ENCODE measurements around the gene PRCC.
A peak's percentile ranks its signal among the peaks of the same experiment; 100 is the strongest.

Gene PRCC, protein sequence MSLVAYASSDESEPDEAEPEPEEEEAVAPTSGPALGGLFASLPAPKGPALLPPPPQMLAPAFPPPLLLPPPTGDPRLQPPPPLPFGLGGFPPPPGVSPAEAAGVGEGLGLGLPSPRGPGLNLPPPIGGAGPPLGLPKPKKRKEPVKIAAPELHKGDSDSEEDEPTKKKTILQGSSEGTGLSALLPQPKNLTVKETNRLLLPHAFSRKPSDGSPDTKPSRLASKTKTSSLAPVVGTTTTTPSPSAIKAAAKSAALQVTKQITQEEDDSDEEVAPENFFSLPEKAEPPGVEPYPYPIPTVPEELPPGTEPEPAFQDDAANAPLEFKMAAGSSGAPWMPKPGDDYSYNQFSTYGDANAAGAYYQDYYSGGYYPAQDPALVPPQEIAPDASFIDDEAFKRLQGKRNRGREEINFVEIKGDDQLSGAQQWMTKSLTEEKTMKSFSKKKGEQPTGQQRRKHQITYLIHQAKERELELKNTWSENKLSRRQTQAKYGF

DNA sequence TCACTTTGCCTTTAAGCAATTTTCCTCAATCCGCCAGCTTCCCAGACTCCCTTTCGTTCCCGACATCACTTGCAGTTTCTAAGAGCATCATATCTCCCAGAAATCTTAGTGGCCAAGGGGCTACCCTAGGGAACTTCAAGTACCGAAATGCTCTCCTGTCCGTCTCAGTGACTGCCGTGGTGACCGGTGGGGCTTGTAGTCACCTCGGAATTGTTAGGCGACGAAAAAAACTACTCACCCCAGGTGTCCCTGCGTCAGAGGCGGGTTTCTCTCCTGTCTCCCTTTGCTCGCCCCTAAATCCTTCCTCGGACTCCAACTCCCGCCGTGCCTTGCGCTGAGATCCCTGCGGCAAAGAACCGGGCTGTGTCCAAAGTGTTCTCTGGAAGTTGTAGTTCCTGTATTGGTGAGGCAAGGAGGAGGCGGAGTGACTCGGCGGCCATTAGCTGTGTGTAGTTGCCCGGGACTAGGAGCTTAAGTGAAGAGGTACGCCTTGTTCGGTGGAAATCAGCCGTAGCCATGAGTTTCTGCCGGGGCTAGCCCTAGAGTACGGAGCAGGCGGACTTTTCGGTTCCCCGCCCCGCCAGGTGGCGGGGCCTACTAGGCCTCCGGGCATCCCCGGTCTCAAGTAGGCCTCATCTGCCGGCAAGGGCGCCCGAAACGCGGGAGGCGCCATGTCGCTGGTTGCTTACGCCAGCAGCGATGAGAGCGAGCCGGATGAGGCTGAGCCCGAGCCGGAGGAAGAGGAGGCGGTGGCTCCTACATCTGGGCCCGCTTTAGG lies at the start of gene PRCC:
Gene PRCC (plus strand): TSS at position 435 of the 778 bp plus-strand sequence. CDS start 237 bp downstream, at position 672.
- peak; percentile 93 for DNase-seq (ENCODE audit: low read depth, low spot score)

DNA sequence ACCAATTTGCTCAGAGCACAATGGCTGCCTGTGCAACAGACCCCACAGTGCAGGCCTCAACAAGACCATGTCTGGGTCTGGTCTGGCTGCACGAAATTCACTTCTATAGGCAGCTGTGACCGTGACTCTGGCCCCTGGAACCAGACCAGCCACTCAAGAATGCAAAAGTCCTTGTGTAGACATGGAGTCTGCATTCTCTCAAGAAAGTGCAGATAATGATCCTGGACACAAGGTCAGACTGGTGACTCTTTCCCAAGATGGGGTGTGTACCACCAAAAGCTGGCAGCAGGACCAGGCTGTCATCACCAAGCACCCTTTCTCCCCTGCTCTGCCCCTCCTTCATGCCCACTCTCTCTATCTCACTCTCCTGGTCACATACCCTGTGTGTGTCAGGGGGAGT lies 46.2 kb upstream of the PRCC start:
- no peak for DNase-seq (ENCODE audit: low read depth, low spot score)

DNA sequence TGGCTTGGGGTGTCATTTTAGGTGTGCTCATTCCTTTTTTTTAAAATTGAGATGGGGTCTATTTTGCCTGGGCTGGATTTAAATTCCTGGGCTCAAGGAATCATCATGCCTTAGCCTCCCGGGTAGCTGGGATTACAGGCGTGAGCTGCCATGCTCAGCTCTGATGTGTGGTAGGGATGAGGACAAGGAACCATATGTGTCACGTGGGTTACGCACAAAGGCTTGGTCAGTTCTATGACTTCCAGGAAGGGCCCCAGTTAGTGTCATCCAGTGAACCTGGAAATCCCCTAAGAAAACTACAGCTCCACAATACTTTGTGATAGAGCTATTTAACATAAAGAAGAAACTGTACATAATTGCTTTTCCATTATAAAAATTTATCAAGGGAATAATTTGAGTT lies 45.8 kb upstream of the PRCC start:
- no peak for DNase-seq (ENCODE audit: low read depth, low spot score)

DNA sequence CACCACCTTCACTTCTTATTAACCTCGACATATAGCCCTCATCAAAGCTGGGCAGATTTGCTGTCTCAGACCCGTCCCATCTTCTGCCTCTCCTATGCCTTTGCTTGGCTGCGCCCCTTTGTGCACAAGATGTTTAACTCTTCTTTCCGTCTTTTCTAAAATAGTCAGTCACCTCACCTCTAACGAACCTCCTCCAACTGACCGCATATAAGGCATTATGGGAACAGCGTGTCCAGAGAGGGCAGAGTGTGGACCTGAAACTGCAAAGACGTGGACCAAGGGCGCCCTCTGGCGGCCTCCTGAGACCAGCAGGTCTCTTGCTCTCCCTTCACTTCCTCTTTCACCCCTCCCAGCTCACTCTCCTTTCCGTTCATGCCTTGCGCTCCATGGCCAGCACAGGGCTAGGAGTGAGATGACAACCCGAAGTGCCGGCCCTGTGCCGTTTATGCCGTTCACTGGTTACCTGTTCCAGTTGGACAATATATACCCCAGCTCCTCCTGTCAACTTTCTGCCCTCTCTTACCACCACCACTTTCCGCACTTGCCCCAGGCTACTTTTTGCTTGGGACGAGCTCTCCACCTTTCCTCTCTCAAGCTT lies 41.6 kb upstream of the PRCC start:
- peak; percentile 59 for DNase-seq (ENCODE audit: low read depth, low spot score)

DNA sequence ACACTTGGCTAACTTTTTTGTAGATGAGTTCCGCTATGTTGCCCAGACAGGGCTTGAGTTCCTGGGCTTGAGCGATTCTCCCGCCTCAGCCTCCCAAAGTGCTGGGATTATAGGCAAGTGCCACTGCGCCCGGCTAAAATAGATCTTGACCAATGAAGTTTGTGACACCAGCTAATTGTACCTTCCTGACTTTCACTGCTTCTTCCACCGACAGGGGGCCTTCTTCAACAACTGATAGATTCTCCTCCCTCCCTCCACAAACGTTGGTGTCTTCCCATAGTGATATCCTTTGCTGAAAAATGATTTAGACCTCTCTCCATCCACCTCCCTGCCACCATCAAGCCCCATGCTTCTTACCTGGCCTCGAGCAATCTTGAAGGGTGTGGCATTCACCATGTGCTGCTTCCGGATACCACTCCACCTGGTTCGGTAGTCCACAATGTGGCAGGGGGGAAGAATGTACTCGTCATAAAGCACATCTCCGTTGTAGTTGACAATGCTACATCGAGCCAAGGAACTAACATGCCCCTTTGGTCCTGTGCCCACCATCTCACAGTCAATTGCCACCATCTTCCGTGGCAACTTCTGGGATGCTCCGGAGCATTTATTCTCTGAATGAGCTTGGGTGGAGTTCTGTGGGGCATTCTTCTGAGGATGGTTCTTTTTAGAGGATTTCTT lies 40.6 kb upstream of the PRCC start:
- no peak for DNase-seq (ENCODE audit: low read depth, low spot score)

DNA sequence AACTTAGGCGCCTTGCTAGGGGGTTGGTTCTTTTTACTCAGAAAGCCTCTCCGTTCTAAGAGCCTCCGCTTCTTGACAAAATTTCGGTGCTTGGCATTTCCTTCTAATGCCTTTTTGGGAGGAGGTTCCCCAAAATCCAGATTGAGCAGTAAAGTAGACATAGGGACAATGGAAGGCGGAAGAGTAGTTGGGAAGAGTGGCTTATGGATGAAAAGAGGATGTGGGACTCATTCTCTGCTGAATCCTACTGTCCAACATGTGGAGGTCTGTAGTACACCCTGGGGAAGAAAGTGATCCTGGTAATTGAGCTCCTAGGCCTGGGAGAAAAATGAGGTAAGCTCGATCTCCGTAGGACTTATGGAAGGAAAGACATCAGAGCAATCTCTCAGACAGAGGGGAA lies 39.8 kb upstream of the PRCC start:
- no peak for DNase-seq (ENCODE audit: low read depth, low spot score)

DNA sequence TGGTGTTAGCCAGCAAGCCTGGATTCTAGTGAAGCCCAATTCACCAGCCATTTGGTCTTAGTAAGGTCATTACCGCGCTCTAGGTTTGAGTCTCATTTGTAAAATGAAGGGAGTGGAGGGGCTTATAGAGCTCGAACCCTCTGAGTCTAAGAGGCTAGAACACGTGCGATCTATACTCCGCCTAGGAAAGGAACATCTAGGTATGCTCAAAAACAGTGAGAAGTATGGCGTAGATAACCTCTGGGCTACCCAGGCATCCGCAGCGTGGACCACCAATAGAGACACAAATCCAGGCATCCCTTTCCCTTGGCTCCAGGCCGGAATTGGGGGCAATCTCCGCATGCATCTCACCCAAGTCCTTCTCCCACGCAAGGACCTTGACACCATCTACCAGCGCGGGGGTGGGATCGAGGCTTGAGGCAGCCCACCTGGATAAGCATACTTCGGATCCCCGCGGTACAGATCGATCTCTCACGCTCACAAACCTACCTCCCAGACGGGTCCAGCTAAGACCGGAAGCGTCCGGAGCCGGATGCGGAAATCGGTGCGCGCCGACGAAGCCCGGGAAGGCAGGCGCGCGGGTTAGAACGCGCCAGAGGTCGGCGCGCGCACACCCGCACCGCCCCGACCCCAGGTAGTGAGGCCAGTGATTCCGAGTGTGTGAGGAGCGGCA lies 39.3 kb upstream of the PRCC start, which contains the start of gene METTL25B:
Gene METTL25B (plus strand): TSS at position 544 of the 673 bp plus-strand sequence. CDS start 636 bp downstream, outside the sequence.
- DNase-seq (ENCODE audit: low read depth, low spot score): peak; percentile 66

DNA sequence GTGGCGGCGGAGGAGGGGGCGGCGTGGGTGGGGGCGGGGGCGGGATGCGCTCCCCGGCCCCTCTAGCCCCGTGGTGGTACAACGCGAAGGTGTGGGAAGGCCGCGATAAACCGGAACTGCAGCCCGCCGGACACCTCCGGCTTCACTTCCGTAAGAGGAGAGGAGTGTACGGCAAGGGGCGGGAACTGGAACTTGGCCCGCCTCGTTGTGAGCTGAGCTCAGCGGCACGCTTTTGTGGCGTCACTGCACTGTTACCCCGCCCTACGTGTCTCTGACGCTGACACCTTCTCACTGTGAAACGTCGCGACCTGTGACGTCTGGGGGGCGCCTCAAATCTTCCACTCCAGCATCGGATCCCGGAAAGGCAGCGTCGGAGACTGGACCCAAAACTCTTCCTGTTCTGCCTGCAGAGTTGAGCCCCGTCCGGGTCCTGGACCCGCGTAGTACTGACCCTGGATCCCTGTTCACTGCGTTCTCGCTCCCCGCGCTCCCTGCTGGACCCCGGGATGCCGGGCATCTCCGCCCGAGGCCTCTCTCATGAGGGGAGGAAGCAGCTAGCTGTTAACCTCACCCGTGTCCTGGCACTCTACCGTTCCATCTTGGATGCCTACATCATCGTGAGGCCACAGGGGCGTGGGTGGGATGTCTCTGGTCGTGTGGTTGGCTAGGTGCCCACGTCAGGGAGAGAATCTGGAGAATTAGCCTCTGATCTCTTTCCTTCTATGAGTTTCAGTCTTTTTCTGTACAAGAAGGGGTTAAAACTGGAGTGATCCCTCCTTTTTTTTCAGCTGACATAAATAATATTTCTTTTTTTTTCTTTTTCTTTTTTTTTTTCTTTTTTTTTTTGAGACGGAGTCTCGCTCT lies 38.5 kb upstream of the PRCC start, which contains the start of gene ISG20L2:
Gene ISG20L2 (minus strand): TSS at position 168 of the 864 bp plus-strand sequence. CDS start 1,114 bp downstream, outside the sequence.
- peak; percentile 87 for DNase-seq (ENCODE audit: low read depth, low spot score)

DNA sequence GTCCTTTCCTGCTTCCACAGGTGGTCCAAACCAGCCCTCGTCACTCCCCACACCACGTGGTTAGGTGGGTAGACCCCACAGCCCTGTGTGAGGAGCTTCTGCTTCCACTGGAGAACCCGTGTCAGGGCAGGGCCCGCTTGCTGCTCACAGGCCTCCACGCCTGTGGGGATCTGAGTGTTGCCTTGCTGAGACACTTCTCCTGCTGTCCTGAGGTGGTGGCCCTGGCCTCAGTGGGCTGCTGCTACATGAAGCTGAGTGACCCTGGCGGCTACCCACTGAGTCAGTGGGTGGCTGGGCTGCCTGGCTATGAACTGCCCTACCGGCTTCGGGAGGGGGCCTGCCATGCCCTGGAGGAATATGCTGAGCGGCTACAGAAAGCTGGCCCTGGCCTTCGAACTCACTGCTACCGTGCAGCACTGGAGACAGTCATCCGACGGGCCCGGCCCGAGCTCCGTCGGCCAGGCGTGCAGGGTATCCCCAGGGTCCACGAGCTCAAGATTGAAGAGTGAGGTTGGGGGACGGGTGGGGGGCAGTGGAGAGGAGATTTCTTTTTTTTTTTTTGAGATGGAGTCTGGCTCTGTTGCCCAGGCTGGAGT lies 33.2 kb upstream of the PRCC start:
- no peak for DNase-seq (ENCODE audit: low read depth, low spot score)

DNA sequence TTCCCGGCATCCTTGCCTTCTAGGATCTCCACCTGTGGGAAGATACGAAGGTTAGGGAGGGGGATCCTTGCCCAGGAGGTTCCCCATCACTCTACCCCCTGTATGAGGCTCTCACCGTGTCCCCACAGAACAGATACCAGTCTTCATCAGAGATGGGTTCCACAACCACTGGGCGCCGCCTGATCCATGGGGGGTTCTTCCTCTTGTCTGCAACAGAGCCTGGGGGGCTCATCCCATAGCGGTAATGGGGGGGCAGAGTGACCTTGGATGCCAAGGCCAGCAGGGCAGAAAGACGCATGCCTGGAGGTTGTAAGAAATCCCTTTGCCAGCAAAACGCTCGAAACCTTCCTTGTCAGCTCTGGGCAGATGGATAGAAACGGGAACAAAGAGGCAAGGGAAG lies 28.9 kb upstream of the PRCC start:
- DNase-seq (ENCODE audit: low read depth, low spot score): no peak

DNA sequence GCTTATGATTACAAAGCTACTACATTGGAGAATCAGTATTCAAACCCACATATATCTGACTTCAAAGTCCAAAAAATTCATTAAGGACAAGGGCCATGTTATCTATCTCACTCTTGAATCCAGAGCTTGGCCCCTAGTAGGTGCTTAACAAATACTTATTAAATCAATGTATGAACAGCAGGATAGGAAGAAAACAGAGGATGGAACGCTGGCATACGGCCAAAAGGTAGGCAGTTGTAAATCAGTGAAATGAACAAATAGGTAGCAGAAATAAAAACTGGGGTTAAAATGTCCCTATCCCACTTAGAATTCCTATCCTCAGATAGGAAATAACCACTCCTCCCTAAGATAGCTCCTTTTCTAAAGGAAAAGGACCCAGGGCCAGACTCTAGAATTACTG lies 28.4 kb upstream of the PRCC start:
- no peak for DNase-seq (ENCODE audit: low read depth, low spot score)

DNA sequence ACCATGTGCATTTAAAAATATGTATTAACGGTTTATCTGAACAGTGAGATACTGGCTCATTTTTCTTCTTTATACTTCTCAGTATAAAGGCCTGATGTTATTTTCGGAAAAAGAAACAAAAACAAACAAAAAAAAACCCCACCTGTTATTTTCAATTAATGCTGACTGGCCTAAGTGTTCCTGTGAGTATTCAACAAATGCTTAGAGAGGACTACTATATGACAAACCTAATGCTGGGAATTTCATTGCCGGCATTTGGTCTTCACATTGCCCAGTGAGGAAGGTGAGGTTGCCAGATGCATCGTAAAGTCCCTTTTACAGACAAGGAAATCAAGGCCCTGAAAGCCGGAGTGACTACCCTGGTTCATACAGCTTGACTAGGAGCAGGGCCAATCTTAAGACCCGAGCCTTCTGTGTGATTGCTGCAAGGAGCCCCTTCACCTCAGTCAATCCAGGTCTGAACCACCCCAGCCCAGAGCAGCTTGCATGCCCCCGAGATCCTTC lies 27.0 kb upstream of the PRCC start:
- DNase-seq (ENCODE audit: low read depth, low spot score): no peak

DNA sequence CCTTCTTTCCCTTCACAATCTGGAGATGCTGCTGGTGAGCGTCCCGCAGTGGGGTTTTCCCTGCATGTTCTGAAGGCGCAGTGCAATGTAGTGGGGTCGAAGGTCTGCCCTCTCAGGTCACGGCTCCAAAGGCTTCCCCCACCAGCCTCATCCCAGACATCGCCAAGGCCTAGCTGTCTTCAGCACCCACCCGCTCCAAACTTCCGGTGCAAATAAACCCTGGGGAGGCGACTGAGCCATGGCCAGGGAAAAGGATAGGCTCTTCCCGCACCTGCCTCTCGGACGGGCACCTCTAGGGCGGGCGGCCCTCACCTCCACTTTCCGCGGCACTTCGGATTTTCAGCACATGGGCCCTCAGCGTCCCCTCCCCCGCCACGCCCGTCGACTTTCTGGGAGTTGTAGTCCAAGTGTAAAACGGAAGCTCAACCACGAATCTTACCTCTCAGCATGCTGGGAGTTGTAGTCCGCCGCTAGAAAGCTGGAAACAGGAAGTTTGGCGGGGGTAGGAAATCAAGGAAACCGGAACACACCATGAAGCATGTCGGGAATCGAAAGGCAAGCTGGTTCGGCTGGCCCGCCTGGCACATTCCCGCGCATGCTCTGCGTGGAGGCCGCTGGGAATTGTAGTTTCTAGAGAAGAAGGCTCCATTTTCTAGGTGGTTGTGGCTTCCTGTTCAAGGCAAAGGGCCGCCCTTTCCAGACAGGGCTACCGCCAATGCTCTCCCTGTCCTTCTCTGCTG lies 26.4 kb upstream of the PRCC start, which contains the start of gene MRPL24:
Gene MRPL24 (minus strand): TSS at position 348 of the 740 bp plus-strand sequence. CDS start 2,384 bp downstream, outside the sequence.
- peak; percentile 96 for DNase-seq (ENCODE audit: low read depth, low spot score)

DNA sequence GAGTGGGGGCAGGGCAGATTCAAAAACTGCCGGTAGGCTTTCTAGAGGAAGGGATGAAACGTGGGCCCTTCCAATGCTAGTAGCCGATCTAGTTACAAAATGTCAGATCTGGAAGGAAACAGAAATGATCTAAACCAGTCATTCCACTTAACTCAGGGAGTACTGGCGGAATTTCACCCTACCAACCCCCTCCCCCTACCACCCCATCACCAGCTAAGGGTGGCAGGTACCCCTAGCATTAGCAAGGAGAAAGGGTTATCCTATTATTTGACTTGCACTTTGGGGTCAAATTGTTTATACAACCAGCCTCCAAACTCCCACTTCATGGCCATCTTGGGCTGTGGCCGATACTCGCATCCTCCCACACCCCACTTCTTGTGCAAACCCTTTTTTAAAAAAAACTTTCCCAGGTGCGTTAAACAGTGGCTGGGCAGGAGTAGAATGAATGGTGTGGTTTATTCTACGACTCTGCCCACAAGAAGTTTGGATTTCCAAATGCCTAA lies 25.8 kb upstream of the PRCC start:
- no peak for DNase-seq (ENCODE audit: low read depth, low spot score)

DNA sequence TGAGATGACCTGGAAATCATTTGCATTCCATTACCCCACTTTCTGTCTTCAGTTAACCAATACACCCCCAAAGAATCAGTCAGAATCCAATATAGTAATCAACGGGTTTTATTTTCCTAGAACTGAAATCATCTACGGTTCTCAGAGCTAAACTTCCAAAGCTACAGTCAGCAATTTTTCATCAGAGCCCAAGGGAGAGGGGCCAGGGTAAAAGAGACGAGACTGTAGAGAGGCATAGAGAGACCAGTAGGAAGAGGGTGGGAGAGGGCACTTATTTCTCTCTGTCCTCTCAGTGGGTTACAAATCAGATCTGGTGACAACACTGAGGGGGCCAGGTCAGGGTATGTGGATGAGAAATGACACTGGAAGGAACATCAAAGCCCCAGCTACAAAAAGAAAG lies 25.3 kb upstream of the PRCC start:
- DNase-seq (ENCODE audit: low read depth, low spot score): no peak

DNA sequence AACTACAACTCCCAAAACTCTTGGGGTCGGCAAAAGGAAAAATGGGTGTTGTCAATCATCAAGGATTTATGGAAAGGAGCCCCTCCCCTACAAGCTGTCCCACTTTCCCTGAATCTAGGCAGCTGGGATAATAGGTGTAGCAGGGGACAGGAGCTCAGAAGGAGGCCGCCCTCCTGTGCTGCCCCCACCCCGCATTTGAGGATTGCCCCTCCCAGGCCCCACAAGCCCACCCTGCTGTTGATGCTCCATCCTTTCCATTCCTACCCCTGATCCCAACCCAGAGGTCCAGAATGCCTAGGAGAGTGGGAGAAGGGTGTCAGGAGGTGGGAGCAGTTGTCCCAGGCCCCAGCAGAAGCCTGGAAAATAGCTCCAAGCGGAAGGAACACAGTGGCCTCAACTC lies 24.5 kb upstream of the PRCC start:
- DNase-seq (ENCODE audit: low read depth, low spot score): no peak

DNA sequence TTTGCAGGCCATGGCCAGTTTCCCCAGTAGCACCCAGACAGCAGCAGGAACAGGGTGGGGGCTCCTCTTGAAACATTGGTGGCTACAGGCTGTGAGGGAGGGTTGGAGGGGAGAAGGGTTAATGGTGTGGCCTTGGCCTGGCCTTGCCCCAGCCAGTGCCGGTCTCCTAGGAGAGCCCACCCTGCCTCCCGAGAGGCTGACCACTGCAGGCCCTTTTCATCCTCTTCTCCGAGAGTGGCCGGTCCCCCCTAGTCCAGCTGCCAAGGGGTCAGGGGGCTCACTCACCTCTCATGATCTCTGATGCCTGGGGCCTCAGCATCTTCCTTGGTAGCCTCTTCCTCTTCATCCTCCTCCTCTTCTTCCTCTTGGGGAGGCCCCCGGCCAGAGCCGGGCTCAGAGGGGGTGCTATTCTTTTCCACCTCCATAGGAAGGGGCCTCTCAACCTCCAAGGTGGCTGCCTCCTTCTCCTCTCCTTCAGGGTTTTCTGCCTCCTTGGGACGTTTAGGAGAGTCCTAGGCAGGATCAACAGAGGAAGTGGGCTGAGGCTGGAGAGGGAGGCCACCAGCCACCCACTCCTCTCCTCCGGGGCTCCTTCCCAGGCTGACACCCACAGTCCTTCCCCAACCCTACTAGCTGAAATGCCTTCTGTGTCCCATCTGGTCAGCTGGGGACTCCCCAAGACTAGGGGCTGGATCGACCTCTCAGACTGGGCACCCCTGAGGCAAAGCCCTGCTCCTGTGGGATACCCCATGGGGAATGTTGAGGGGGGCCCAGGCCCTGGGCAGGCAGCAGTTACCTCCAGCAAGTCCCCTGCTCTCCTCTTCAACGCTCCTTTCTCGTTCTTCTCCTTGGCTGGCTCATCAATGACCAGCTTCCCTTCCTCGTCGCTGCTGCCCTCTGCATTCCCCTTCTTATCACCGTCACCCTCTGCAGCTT lies 23.7 kb upstream of the PRCC start:
- no peak for DNase-seq (ENCODE audit: low read depth, low spot score)
